ENCODE measurements around the gene LRRC23. TPM values are rescaled to one million over a fixed set of nuclear protein-coding genes. Genes with fewer than 3 reads are reported as not detected.

The LRRC23 gene
- total and polyA plus RNA-seq, 2 of the 13 experiments (the other 11 are each of a cell fraction or from before 2014, with no cell fraction given) = 6.0 to 7.8 TPM

- TF ChIP-seq DRAP1 (CRISPR knock-in tag; IDR thresholded peaks at IDR 0.05) (peak; percentile 73; the same call in 1 of the 2 replicates), ZNF326 (CRISPR knock-in tag; IDR thresholded peaks at IDR 0.05; ENCODE audit: borderline replicate concordance) (no peak), ZNF17 (CRISPR knock-in tag; IDR thresholded peaks at IDR 0.05) (no peak), BCLAF1 (IDR thresholded peaks at IDR 0.05) (no peak), ZNF160 (CRISPR knock-in tag; IDR thresholded peaks at IDR 0.05) (no peak), EED (CRISPR knock-in tag; IDR thresholded peaks at IDR 0.05) (no peak), ZNF883 (CRISPR knock-in tag; IDR thresholded peaks at IDR 0.05; ENCODE audit: not compliant biosample characterization) (no peak), ZNF10 (CRISPR knock-in tag; IDR thresholded peaks at IDR 0.05; ENCODE audit: borderline replicate concordance, low read depth) (no peak), NFE2 (CRISPR knock-in tag; IDR thresholded peaks at IDR 0.05) (no peak), TCF7 (IDR thresholded peaks at IDR 0.05; ENCODE audit: low read depth) (no peak), ZNF138 (CRISPR knock-in tag; IDR thresholded peaks at IDR 0.05; ENCODE audit: low read depth) (no peak), ZBTB14 (CRISPR knock-in tag; IDR thresholded peaks at IDR 0.05) (no peak), GMEB2 (CRISPR knock-in tag; IDR thresholded peaks at IDR 0.05; ENCODE audit: low read depth) (no peak; the same call in 1 of the 2 replicates), ZNF530 (CRISPR knock-in tag; IDR thresholded peaks at IDR 0.05; ENCODE audit: low read depth) (no peak), TARDBP (CRISPR knock-in tag; IDR thresholded peaks at IDR 0.05) (peak; percentile 35; the same call in 1 of the 2 replicates), PRMT3 (CRISPR knock-in tag; IDR thresholded peaks at IDR 0.05; ENCODE audit: borderline replicate concordance, low read depth) (no peak), NCOR1 (IDR thresholded peaks at IDR 0.05; ENCODE audit: borderline replicate concordance, low read length) (no peak), ZBTB1 (CRISPR knock-in tag; IDR thresholded peaks at IDR 0.05; ENCODE audit: borderline replicate concordance) (no peak)
These were observed 31.3 kb upstream of the LRRC23 start, which contains the start of gene SPSB2 (continued) for GRCh38 chr12:6873094-6874014.
